HS-5 (cell line): Measurements from ENCODE around the gene PRR13.
"Not testable (repeated sequence)": the region's sequence is repeated elsewhere in the genome, so short reads cannot be mapped to it uniquely, and the experiment has no call there.

Experiments
- DNase-seq: peaks from one replicate; pipeline ENCODE4 v3.0.0-alpha.2; 2012; ENCODE audit warnings: low read depth

PRR13 gene

DNA sequence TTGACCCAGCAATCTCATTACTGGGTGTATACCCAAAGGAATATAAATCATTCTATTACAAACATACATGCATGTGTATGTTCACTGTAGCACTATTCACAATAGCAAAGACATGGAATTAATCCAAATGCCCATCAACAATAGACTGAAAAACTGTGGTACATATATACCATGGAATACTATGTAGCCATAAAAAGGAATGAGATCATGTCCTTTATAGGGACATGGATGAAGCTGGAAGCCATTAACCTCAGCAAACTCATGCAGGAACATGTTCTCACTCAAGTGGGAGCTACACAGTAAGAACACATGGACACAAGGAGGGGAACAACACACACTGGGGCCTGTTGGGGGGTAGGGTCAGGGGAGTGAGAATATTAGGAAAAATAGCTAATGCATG is 2.0 kb upstream of the PRR13 start:
- not testable (repeated sequence) for DNase-seq

- DNase-seq, result no peak
Observed at GRCh38 chr12:53443955-53444354, 2.4 kb downstream of the PRR13 start.

DNA sequence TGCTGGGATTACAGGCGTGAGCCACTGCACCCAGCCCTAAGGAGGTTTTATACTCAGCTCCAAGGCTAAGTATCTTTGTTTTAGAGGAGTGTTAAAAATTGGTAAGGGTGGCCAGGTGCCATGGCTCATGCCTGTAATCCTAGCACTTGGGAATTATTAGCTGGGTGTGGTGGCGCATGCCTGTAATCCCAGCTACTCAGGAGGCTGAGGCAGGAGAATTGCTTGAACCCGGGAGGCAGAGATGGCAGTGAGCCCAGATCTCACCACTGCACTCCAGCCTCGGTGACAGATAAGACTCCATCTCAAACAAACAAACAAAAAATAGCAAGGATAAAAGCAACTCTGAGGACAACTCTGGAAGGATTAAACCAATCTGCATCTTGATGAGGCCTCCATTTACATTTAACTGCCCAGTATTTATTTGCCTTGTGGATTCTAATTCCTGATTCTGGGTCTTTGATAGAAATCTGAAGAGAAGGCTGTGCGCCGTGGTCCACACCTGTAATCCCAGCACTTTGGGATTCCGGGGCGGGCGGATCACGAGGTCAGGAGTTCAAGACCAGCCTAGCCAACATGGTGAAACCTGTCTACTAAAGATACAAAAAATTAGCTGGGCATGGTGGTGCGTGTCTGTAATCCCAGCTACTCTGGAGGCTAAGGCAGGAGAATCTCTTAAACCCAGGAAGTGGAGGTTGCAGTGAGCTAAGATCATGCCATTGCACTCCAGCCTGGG is 3.2 kb downstream of the PRR13 start:
- not testable (repeated sequence) for DNase-seq

DNA sequence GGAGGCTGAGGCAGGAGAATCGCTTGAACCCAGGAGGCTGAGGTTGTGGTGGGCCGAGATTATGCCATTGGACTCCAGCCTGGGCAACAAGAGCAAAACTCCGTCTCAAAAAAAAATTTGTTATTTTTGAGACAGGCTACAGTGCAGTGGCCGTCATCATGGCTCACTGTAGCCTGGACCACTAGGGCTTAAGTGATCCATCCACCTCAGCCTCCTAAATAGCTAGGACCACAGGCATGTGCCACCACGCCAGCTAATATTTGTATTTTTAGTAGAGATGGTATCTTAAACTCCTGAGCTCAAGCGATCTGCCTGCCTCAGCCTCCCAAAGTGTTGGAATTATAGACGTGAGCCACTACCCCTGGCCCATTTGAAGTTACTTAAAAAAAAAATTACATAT is 9.4 kb downstream of the PRR13 start:
- DNase-seq, result no peak

DNA sequence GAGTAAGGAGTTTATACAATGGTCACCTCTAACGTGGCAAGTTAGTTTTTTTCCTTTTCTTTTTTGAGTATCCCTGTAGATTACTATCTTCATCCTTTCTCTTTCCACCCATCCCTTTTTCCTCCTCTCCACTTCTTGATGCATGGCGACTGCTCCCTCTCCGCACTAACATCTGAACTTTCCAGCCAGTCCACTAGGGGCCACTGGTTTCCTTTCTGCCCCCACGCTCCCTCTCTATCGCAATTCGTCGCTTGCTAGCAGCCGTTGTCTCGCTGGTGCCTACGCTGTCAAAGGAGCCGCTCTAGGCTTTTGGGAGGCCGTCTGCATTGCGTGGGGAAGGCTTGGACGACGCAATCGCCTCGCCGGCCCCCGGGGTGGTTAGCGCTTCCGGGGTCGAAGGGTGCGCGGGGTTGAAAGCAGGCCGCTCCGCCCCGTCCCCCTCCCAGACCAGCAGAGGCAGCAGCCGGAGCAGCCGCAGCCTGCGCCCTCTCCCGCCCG is 10.2 kb downstream of the PRR13 start, which contains the start of gene PCBP2:
TSS of gene PCBP2 (plus strand) at position 442 of the 498 bp plus-strand sequence. CDS start 2,699 bp downstream, outside the sequence.
- DNase-seq, result peak; percentile 96

GRCh38 chr12:53452159-53453077 is 10.9 kb downstream of the PRR13 start:
- DNase-seq, result no peak

DNA sequence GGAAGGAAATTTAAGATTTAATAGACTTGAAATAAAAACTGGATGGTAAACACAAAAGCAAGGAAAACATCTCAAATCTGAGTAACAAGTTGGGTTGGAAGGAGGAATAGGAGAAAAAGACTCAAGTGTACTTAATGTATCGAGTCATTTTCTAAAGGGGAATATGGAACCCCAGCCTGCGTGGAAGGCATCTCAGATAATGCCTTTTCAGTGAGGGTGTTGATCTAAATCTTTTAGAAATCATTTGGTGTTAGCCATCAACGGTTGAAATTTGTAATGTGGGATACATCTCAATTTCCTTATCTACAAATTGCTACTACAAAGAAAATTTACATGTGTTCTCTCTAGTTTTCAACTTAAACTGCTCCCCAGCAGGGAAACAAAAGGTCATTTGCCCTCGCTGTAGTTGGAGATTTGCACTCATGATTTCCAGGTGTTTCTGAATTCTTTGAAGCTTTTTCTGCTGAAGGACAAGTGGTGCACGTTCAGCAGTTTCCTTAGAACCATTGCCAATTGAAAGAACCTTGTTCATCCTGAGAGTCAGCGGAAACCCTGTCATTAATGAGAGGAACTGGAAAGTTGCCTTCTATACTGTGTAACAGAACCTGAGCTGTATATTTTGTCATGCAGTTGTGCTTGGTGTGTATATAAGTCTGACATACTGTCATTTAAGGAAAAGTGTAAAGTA is 12.6 kb downstream of the PRR13 start:
- DNase-seq, result no peak

DNA sequence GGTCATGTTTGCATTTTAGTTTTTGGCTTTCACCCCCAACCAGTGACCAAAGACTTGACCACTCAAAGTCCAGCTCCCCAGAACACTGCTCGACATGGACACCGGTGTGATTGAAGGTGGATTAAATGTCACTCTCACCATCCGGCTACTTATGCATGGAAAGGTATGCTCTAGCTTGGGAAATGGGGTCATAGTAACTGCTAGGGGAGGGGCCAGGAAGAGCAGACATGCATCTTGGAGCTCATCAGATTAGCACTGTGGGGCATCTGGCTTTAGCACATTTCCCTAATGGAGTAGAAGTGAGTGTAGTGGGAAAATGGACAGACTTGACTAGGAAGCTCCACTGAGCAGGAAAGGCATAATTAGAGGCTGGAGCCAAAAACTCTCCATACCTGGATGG is 13.2 kb downstream of the PRR13 start:
- DNase-seq, result no peak

DNA sequence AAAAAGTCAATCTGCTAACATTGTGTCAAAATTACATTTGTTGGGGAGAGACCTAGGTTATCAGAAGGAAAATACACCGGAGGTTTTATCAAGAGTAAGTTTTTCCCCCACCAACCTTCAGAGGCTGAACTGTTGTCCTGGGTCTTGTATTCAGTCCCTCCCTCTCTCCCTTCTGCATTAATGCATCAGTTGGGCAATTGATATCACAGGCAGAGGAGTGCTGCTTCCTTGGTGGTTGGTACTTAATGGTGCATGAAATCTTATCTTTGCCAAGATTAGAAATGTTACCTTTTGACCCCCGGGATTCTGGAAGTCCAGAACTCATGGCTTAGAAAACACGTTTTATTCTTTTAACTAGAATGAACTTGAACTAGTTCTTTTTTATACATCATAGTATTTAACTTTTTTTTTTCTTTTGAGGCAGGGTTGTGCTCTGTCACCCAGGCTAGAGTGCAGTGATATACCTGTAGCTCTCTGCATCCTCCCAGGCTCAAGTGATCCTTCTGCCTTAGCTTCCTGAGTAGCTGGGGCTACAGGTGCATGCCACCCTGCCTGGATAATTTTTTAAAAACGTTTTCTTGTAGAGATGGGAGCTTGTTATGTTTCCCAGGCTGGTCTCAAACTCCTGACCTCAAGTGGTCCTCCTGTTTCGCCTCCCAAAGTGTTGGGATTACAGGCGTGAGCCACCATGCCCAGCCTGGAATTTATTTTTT is 15.3 kb downstream of the PRR13 start:
- no peak for DNase-seq

DNA sequence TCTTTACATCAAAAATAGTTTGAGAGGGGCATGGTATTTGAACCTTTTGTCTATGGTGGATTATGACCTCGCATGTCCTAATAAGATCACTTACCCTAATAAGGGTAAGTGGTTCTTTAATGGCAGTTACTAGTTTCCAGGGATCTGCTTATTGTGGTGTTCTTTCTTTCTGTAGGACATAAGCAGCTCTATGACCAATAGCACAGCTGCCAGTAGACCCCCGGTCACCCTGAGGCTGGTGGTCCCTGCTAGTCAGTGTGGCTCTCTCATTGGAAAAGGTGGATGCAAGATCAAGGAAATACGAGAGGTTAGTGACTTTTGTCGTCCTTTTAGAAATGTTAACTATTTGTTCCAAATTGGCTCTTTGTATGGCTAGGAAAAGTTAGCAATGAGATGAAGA is 17.6 kb downstream of the PRR13 start:
- DNase-seq, result no peak

- no peak for DNase-seq
Observed at GRCh38 chr12:53461059-53461458, 19.5 kb downstream of the PRR13 start.

- DNase-seq, result no peak
Observed at GRCh38 chr12:53461591-53461990, 20.1 kb downstream of the PRR13 start.

- no peak for DNase-seq
Observed at GRCh38 chr12:53462935-53463334, 21.4 kb downstream of the PRR13 start.

DNA sequence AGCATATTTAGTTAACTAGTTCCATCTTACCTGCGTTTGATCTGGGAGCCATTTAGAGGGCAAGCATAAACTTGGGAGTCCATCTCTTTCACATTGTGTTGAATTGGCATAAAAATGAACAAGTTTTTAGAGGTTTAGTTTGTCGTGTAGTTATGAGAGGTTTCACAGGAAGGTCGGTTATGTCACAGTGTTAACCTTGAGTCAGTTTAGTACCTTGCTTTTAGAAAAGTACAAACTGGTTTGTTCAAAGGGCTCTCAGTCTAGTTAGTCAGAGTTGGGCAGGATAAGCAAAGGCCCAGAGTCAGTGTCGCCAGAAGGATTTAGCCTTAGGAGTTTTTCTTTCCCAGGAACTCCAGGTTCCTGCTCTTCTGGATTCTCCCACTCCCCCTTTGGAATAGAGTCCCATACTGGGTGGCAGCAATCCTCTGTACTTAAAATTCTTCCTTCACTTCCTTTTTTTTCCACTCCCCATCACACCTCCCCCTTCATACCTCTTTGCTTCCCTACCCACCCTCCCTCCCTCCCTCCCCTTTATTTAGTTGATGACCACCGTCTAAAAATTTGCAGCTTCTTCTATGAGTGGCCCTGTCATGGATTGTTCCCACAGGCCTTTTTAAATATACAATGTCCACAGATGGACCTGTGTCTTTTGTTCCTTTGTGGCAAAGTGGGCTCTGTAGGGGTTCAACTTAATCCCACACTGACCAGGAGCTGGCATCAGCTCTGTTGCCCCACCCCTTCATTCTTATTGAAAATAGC is 22.4 kb downstream of the PRR13 start:
- no peak for DNase-seq

DNA sequence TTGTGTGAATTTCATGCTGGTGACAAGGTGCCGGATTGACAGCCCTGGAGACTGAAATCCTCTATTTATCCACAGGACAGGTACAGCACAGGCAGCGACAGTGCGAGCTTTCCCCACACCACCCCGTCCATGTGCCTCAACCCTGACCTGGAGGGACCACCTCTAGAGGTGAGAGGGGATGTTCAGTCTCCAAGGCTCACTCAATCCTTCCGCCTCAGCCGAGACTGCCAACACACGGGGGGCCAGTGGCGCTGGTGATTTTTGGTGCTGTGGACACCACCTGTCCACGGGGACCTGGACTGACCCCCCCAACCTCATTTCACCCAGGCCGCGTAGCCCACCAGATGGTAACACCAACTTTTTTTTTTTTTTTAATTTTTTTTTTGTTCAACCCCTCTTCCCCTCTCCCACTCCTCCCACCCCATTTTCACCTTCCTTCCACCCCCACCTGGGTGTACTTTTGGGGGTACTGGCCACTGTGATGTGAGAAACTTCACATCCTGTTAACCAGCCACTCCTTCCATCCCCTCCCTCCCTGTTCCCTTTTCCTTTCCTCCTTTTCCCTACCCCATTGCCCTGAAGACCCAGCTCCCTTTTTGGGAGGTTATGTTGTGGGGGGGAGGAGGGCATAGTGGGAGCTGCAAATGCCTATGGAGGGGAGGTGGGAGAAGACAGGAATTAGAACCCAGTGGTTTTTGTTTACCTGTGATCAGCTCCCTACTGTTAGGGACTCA is 23.3 kb downstream of the PRR13 start:
- no peak for DNase-seq

DNA sequence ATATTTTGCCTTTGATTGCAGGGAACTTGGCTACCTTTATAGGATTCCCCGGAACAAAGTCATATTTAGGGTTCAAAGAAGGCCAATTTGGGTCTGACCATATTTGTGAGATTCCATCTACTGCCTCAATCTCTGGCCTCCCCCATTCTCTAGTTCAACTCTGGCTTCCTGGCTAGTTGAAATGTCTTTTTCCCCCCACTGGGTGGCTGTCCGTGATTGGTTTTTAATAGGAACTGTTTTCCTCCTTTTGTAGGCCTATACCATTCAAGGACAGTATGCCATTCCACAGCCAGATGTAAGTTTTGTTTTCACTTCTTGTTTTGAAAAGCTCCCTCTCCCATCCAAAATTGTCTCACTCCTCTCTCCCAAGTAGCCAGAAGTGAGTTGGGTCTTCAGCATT is 24.1 kb downstream of the PRR13 start:
- DNase-seq, result no peak

DNA sequence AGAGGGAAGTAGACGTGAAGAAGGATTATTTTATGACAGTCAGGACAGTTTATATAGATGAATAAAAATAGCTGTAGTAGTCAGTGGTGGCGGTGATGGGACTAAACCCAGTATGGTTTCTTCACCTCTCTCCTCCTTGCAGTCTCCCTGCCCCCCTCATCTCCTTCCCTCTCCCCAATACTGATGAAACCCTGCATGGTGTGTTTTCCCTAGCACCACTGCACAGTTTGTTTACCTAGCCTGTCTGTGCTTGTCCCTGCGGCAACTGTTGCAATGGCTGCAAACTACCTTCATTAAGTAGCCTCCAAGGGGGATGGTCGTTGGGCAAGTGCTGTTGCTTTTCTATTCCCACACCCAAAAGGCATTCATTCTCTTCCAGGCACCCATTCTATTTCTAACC is 25.1 kb downstream of the PRR13 start:
- no peak for DNase-seq

- no peak for DNase-seq
Observed at GRCh38 chr12:53467082-53467481, 25.5 kb downstream of the PRR13 start.

GRCh38 chr12:53467880-53468279 is 26.3 kb downstream of the PRR13 start:
- DNase-seq, result no peak

DNA sequence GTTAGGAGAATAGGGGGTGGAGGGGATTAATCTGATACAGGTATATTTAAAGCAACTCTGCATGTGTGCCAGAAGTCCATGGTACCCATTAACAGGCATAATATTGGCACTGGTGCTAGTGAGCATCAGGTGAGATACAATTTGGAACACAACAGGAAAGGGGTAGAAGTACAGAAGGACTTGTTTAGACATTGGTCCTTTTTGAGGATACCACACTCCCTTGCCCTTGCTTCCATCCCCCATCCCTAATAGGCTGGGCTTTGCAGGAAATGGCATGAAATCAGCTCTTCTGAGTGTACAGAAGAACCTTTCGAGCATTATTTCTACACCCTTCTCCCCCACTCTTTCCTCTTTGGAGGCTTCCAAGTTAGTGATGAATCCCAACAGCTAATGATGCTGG is 26.7 kb downstream of the PRR13 start:
- DNase-seq, result no peak
